ENCODE measurements around the gene IRF2BPL. TPM values are rescaled to one million over a fixed set of nuclear protein-coding genes. Genes with fewer than 3 reads are reported as not detected.

IRF2BPL gene
- total RNA-seq, result 61.9 and 65.6 TPM in 2 replicates

- H3K4me3 ChIP-seq (ENCODE audit: low read depth, low read length), result peak within 1 kb of the TSS; percentile 79
- peak; percentile 73 for DNase-seq (ENCODE audit: low read depth)
- TF ChIP-seq CTCF (conservative IDR thresholded peaks at IDR 0.05; ENCODE audit: low read depth, low read length), result no peak
Observed at GRCh38 chr14:77028384-77029231, at the start of gene IRF2BPL. IRF2BPL (minus strand) TSS chr14:77028708; CDS start chr14:77027792, 916 bp downstream.

GRCh38 chr14:77077040-77077439 lies 48.5 kb upstream of the IRF2BPL start:
- TF ChIP-seq CTCF (conservative IDR thresholded peaks at IDR 0.05; ENCODE audit: low read depth, low read length), result no peak
- H3K4me3 ChIP-seq (ENCODE audit: low read depth, low read length), result no peak overlapping the region
- no peak for DNase-seq (ENCODE audit: low read depth)

GRCh38 chr14:77076113-77076631 lies 47.7 kb upstream of the IRF2BPL start:
- no peak for DNase-seq (ENCODE audit: low read depth)
- TF ChIP-seq CTCF (conservative IDR thresholded peaks at IDR 0.05; ENCODE audit: low read depth, low read length), result no peak
- H3K4me3 ChIP-seq (ENCODE audit: low read depth, low read length), result no peak overlapping the region

GRCh38 chr14:77074969-77075368 lies 46.5 kb upstream of the IRF2BPL start:
- DNase-seq (ENCODE audit: low read depth), result no peak
- H3K4me3 ChIP-seq (ENCODE audit: low read depth, low read length), result no peak overlapping the region
- no peak for TF ChIP-seq CTCF (conservative IDR thresholded peaks at IDR 0.05; ENCODE audit: low read depth, low read length)

GRCh38 chr14:77071938-77072388 lies 43.5 kb upstream of the IRF2BPL start:
- peak; percentile 1 for TF ChIP-seq CTCF (conservative IDR thresholded peaks at IDR 0.05; ENCODE audit: low read depth, low read length)
- no peak for DNase-seq (ENCODE audit: low read depth)
- H3K4me3 ChIP-seq (ENCODE audit: low read depth, low read length), result no peak overlapping the region

GRCh38 chr14:77069551-77069950 lies 41.0 kb upstream of the IRF2BPL start:
- no peak overlapping the region for H3K4me3 ChIP-seq (ENCODE audit: low read depth, low read length)
- no peak for TF ChIP-seq CTCF (conservative IDR thresholded peaks at IDR 0.05; ENCODE audit: low read depth, low read length)
- DNase-seq (ENCODE audit: low read depth), result no peak

Measured in epithelial cell of proximal tubule (primary cell).